GM21390 (cell line): Measurements from ENCODE around the gene DHX32.

ENCODE experiments used
- ATAC-seq: cut with Tn5 transposase; IDR thresholded peaks from one replicate; pipeline ENCODE4 v1.9.1; 2021; ENCODE audit not compliant: unreplicated experiment

DHX32 gene

GRCh38 chr10:125816548-125816947 lies 64.5 kb downstream of the DHX32 start:
- no peak for ATAC-seq

- no peak for ATAC-seq
Measured at GRCh38 chr10:125815764-125816163, 65.3 kb downstream of the DHX32 start.

GRCh38 chr10:125812128-125812750 lies 68.9 kb downstream of the DHX32 start:
- no peak for ATAC-seq

GRCh38 chr10:125811251-125811650 lies 69.8 kb downstream of the DHX32 start:
- no peak for ATAC-seq

GRCh38 chr10:125808047-125808446 lies 73.0 kb downstream of the DHX32 start:
- ATAC-seq: no peak

- no peak for ATAC-seq
Measured at GRCh38 chr10:125802739-125803138, 78.4 kb downstream of the DHX32 start.

- no peak for ATAC-seq
Measured at GRCh38 chr10:125802131-125802530, 79.0 kb downstream of the DHX32 start.

- no peak for ATAC-seq
Measured at GRCh38 chr10:125801574-125801973, 79.5 kb downstream of the DHX32 start.

GRCh38 chr10:125799451-125800182 lies 81.5 kb downstream of the DHX32 start:
- no peak for ATAC-seq

- no peak for ATAC-seq
Measured at GRCh38 chr10:125797994-125798662, 83.0 kb downstream of the DHX32 start.

GRCh38 chr10:125797424-125797823 lies 83.7 kb downstream of the DHX32 start:
- ATAC-seq: no peak

- no peak for ATAC-seq
Measured at GRCh38 chr10:125795637-125796190, 85.4 kb downstream of the DHX32 start.

GRCh38 chr10:125795128-125795527 lies 86.0 kb downstream of the DHX32 start:
- ATAC-seq: no peak

- no peak for ATAC-seq
Measured at GRCh38 chr10:125792342-125793300, 88.5 kb downstream of the DHX32 start.

- no peak for ATAC-seq
Measured at GRCh38 chr10:125788156-125789034, 92.7 kb downstream of the DHX32 start.
